Measurements from ENCODE around the gene AEBP1.

Gene AEBP1

GRCh38 chr7:44157116-44158080 lies 53.3 kb downstream of the AEBP1 start:
- TF ChIP-seq CTCF (IDR thresholded peaks at IDR 0.05): no peak
- H3K4me1 ChIP-seq: no peaks in the 10 kb centered on the region
- peak in 1 of 2 donors; percentile 54 for DNase-seq
- no peak overlapping the region for H3K27ac ChIP-seq
- H3K27me3 ChIP-seq: no peaks in the 10 kb centered on the region
- H3K4me3 ChIP-seq: no peak overlapping the region
- intact Hi-C loops (cut with DNase I; ENCODE audit: low total_unique reads): no loop called here
- H3K36me3 ChIP-seq: no peaks in the 10 kb centered on the region
- no peaks in the 10 kb centered on the region for H3K9me3 ChIP-seq

- Histone ChIP-seq H3K27ac (no peak overlapping the region), H3K27me3 (no peaks in the 10 kb centered on the region), H3K4me3 (no peak overlapping the region), H3K9me3 (no peaks in the 10 kb centered on the region), H3K4me1 (no peaks in the 10 kb centered on the region), H3K36me3 (no peaks in the 10 kb centered on the region)
- intact Hi-C loops (cut with DNase I; ENCODE audit: low total_unique reads): no loop called here
- DNase-seq: peak in 1 of 2 donors; percentile 60
- no peak for TF ChIP-seq CTCF (IDR thresholded peaks at IDR 0.05)
Observed at GRCh38 chr7:44158096-44158872, 54.1 kb downstream of the AEBP1 start.

GRCh38 chr7:44158873-44159631 lies 54.9 kb downstream of the AEBP1 start:
- H3K27me3 ChIP-seq: no peaks in the 10 kb centered on the region
- no peak for TF ChIP-seq CTCF (IDR thresholded peaks at IDR 0.05)
- no peak overlapping the region for H3K27ac ChIP-seq
- H3K4me3 ChIP-seq: no peak overlapping the region
- H3K9me3 ChIP-seq: no peaks in the 10 kb centered on the region
- H3K4me1 ChIP-seq: no peaks in the 10 kb centered on the region
- H3K36me3 ChIP-seq: no peaks in the 10 kb centered on the region
- DNase-seq: peak in 1 of 2 donors; percentile 25
- intact Hi-C loops (cut with DNase I; ENCODE audit: low total_unique reads): no loop called here

- intact Hi-C loops (cut with DNase I; ENCODE audit: low total_unique reads): no loop called here
- no peaks in the 10 kb centered on the region for H3K9me3 ChIP-seq
- no peak overlapping the region for H3K27ac ChIP-seq
- TF ChIP-seq CTCF (IDR thresholded peaks at IDR 0.05): no peak
- no peaks in the 10 kb centered on the region for H3K4me1 ChIP-seq
- H3K36me3 ChIP-seq: no peaks in the 10 kb centered on the region
- peak in 1 of 2 donors; percentile 37 for DNase-seq
- H3K27me3 ChIP-seq: no peaks in the 10 kb centered on the region
- no peak overlapping the region for H3K4me3 ChIP-seq
Observed at GRCh38 chr7:44159824-44160630, 55.9 kb downstream of the AEBP1 start.

GRCh38 chr7:44161371-44161770 lies 57.2 kb downstream of the AEBP1 start:
- H3K4me1 ChIP-seq: no peaks in the 10 kb centered on the region

More at GRCh38 chr7:44161371-44161770, 57.2 kb downstream of the AEBP1 start:
- Histone ChIP-seq H3K36me3 (no peaks in the 10 kb centered on the region), H3K4me3 (no peak overlapping the region), H3K27ac (no peak overlapping the region), H3K27me3 (no peaks in the 10 kb centered on the region), H3K9me3 (no peaks in the 10 kb centered on the region)
- no peak for TF ChIP-seq CTCF (IDR thresholded peaks at IDR 0.05)
- intact Hi-C loops (cut with DNase I; ENCODE audit: low total_unique reads): no loop called here
- peak in 1 of 2 donors; percentile 21 for DNase-seq
